ENCODE results near the gene BANP.
A peak's percentile ranks its signal among the peaks of the same experiment; 100 is the strongest.
"Not testable (repeated sequence)": the region's sequence is repeated elsewhere in the genome, so short reads cannot be mapped to it uniquely, and the experiment has no call there.

The BANP gene

GRCh38 chr16:87986361-87986849 is 35.2 kb downstream of the BANP start:
- POLR2A ChIA-PET; H3K27ac ChIP-seq (ENCODE audit: extremely low read depth, low read depth, low read length): not testable (repeated sequence)
- TF ChIP-seq ZNF335 (tag by site-specific recombination; conservative IDR thresholded peaks at IDR 0.05), result 0 out of 2 replicates have a peak, but pooled peaks have one; percentile 12
- TF ChIP-seq GLIS1 (tag by site-specific recombination; IDR thresholded peaks at IDR 0.05), result peak; percentile 67

GRCh38 chr16:87988596-87988995 is 37.4 kb downstream of the BANP start:
- H3K9me3 ChIP-seq (ENCODE audit: control insufficient read depth, insufficient read depth, low read depth, low read length); CTCF ChIA-PET; H3K4me1 ChIP-seq (ENCODE audit: control insufficient read depth, insufficient read depth, low read length); H3K27ac ChIP-seq (ENCODE audit: extremely low read depth, low read depth, low read length); POLR2A ChIA-PET; H3K4me3 ChIP-seq (ENCODE audit: low read depth, low read length): not testable (repeated sequence)
- H3K36me3 ChIP-seq (ENCODE audit: control insufficient read depth in 2 of 2, insufficient read depth in 1 of 2, low read length in 2 of 2), result peaks cover 3 to 28% of the 10 kb centered on the region in 2 experiments; a peak in 2 of 3 replicates
- TF ChIP-seq SCRT2 (tag by site-specific recombination; IDR thresholded peaks at IDR 0.05), result peak; percentile 63; the same call in 1 of the 2 replicates

More at GRCh38 chr16:87986361-87986849, 35.2 kb downstream of the BANP start:
- H3K4me1 ChIP-seq (ENCODE audit: control insufficient read depth, insufficient read depth, low read length); H3K9me3 ChIP-seq (ENCODE audit: control insufficient read depth, insufficient read depth, low read depth, low read length); H3K4me3 ChIP-seq (ENCODE audit: low read depth, low read length): not testable (repeated sequence)
- CTCF ChIA-PET, result interaction anchor here (0.6 kb wide), 2 partner anchors 29 to 47 kb away, joined by 3 read pairs; no protein-coding TSS in a partner anchor
- H3K36me3 ChIP-seq (ENCODE audit: control insufficient read depth in 2 of 2, insufficient read depth in 1 of 2, low read length in 2 of 2), result peaks cover 3 to 35% of the 10 kb centered on the region in 2 experiments; a peak in 2 of 3 replicates

GRCh38 chr16:87990254-87990653 is 39.0 kb downstream of the BANP start:
- H3K4me1 ChIP-seq (ENCODE audit: control insufficient read depth, insufficient read depth, low read length); POLR2A ChIA-PET; CTCF ChIA-PET; H3K9me3 ChIP-seq (ENCODE audit: control insufficient read depth, insufficient read depth, low read depth, low read length); H3K4me3 ChIP-seq (ENCODE audit: low read depth, low read length); H3K27ac ChIP-seq (ENCODE audit: extremely low read depth, low read depth, low read length): not testable (repeated sequence)
- peaks cover 3 to 24% of the 10 kb centered on the region in 2 experiments; a peak in 2 of 3 replicates for H3K36me3 ChIP-seq (ENCODE audit: control insufficient read depth in 2 of 2, insufficient read depth in 1 of 2, low read length in 2 of 2)

- H3K9me3 ChIP-seq (ENCODE audit: control insufficient read depth, insufficient read depth, low read depth, low read length); CTCF ChIA-PET; H3K4me1 ChIP-seq (ENCODE audit: control insufficient read depth, insufficient read depth, low read length); H3K27ac ChIP-seq (ENCODE audit: extremely low read depth, low read depth, low read length); POLR2A ChIA-PET; H3K4me3 ChIP-seq (ENCODE audit: low read depth, low read length): not testable (repeated sequence)
- H3K36me3 ChIP-seq (ENCODE audit: control insufficient read depth in 2 of 2, insufficient read depth in 1 of 2, low read length in 2 of 2), result peaks cover 3 to 21% of the 10 kb centered on the region in 2 experiments; a peak in 2 of 3 replicates
Measured at GRCh38 chr16:87992142-87992541, 40.9 kb downstream of the BANP start.

GRCh38 chr16:87993901-87994300 is 42.7 kb downstream of the BANP start:
- no peak overlapping the region for H3K4me3 ChIP-seq (ENCODE audit: low read depth, low read length)
- no peaks in the 10 kb centered on the region for H3K9me3 ChIP-seq (ENCODE audit: control insufficient read depth, insufficient read depth, low read depth, low read length)
- H3K36me3 ChIP-seq (ENCODE audit: control insufficient read depth in 2 of 2, insufficient read depth in 1 of 2, low read length in 2 of 2), result peaks cover 0 to 31% of the 10 kb centered on the region in 2 experiments; a peak in 1 of 3 replicates
- H3K4me1 ChIP-seq (ENCODE audit: control insufficient read depth, insufficient read depth, low read length), result no peaks in the 10 kb centered on the region
- POLR2A ChIA-PET, result no interaction called here
- CTCF ChIA-PET, result no interaction called here
- TF ChIP-seq KLF7 (tag by site-specific recombination; IDR thresholded peaks at IDR 0.05; ENCODE audit: borderline replicate concordance) (no peak), ZNF280C (tag by site-specific recombination; IDR thresholded peaks at IDR 0.05) (no peak), ZNF561 (tag by site-specific recombination; IDR thresholded peaks at IDR 0.05; ENCODE audit: borderline replicate concordance) (no peak), ZNF639 (tag by site-specific recombination; IDR thresholded peaks at IDR 0.05) (no peak), SP3 (tag by site-specific recombination; IDR thresholded peaks at IDR 0.05) (no peak), ZNF791 (tag by site-specific recombination; IDR thresholded peaks at IDR 0.05) (no peak), SETDB1 (IDR thresholded peaks at IDR 0.05; ENCODE audit: insufficient read length, low read length) (no peak), ZFP41 (tag by site-specific recombination; IDR thresholded peaks at IDR 0.05; ENCODE audit: borderline replicate concordance) (no peak), ZNF664 (tag by site-specific recombination; IDR thresholded peaks at IDR 0.05) (no peak)
- no peak overlapping the region for H3K27ac ChIP-seq (ENCODE audit: extremely low read depth, low read depth, low read length)
